Kidney (tissue), 14 donors: ENCODE data around the gene ADGRF3. TPM values are rescaled to one million over a fixed set of nuclear protein-coding genes. Genes with fewer than 3 reads are reported as not detected.
"Not testable (repeated sequence)": the region's sequence is repeated elsewhere in the genome, so short reads cannot be mapped to it uniquely, and the experiment has no call there.

Experiments
- DNase-seq, 5 donors: peaks; one replicate each; pipeline ENCODE4 v3.0.0-alpha.2; 2013 to 2020
- FAIRE-seq: peaks from 2 replicates; lab custom pipeline; 2012; peaks lifted over from hg19 to GRCh38; lab: Jason Lieb, UNC
- H3K27ac ChIP-seq, 2 donors: one replicate each; pipeline ENCODE4 v1.7.0; 2013; ENCODE audit warnings: low read depth in 2 of 2, low read length in 2 of 2, inconsistent platforms in 1 of 2
- H3K27me3 ChIP-seq: one replicate; pipeline ENCODE4 v1.7.1; 2013; ENCODE audit warnings: low read length, inconsistent platforms; ENCODE audit not compliant: control insufficient read depth, insufficient read depth
- H3K36me3 ChIP-seq, 3 donors: one replicate each; pipeline versions ENCODE4 v1.7.0 to v1.7.1; 2013; ENCODE audit warnings: low read length in 3 of 3, control low read depth in 1 of 3, inconsistent platforms in 1 of 3; ENCODE audit not compliant: insufficient read depth in 3 of 3, control insufficient read depth in 2 of 3
- H3K4me1 ChIP-seq, 3 donors: one replicate each; pipeline versions ENCODE4 v1.7.0 to v1.7.1; 2013; ENCODE audit warnings: low read length in 3 of 3, inconsistent platforms in 1 of 3, low read depth in 1 of 3; ENCODE audit not compliant: control insufficient read depth in 2 of 3, insufficient read depth in 2 of 3
- H3K4me3 ChIP-seq, 3 donors: one replicate each; pipeline versions ENCODE4 v1.7.0 to v1.8.1; 2013; ENCODE audit warnings: low read length in 3 of 3, control low read depth in 1 of 3, inconsistent platforms in 1 of 3
- H3K9ac ChIP-seq, 3 donors: one replicate each; pipeline versions ENCODE4 v1.7.0 to v1.7.1; 2013; ENCODE audit warnings: low read length in 3 of 3, control low read depth in 1 of 3, inconsistent platforms in 1 of 3
- H3K9me3 ChIP-seq, 3 donors: one replicate each; pipeline versions ENCODE4 v1.7.0 to v1.7.1; 2013; ENCODE audit warnings: low read length in 3 of 3, control low read depth in 1 of 3, inconsistent platforms in 1 of 3; ENCODE audit not compliant: control insufficient read depth in 2 of 3, insufficient read depth in 1 of 3
- CTCF ChIP-seq: IDR thresholded peaks from 3 replicates; pipeline ENCODE4 v1.5.1; 2012; ENCODE audit warnings: mild to moderate bottlenecking, moderate library complexity, borderline replicate concordance; ENCODE audit not compliant: insufficient read depth; ENCODE audit errors: extremely low read depth
- intact Hi-C: fragments of 100-400 bp; cut with DNase I; formaldehyde crosslinking; loops from one replicate; pipeline ENCODE4 v1.11.1; 2022
- polyA plus RNA-seq: library from polyadenylated mRNA; stranded (reverse); fragments of 350-450 nt; fragmentation: Illumina TruSeq; extraction: RNeasy Lipid Tissue Mini Kit (QIAGEN cat#74804); gene quantifications from one replicate; pipeline ENCODE4 v1.2.3, GENCODE V29; 2014; ENCODE audit warnings: low read depth, low replicate concordance; ENCODE audit not compliant: insufficient read depth
- total RNA-seq: library from RNA; stranded (reverse); fragmentation: NEBNext Ultra II Directional; extraction: Animal tissue kit (Norgen Biotek cat#: 25700); gene quantifications from one replicate; pipeline ENCODE4 v1.2.1, GENCODE V29; 2021
- donor health status: control.
- donor health status: control.
- donor health status: control.
- donor health status: control.
- donor health status: control.
- donor health status: DM: yes; HTN: yes; CAD: no.
- donor health status: Normal renal cell carcinoma (clear cell type).

The ADGRF3 gene
- total and polyA plus RNA-seq, 2 donors from 2014 or later: 0.94 to 1.8 TPM

DNA sequence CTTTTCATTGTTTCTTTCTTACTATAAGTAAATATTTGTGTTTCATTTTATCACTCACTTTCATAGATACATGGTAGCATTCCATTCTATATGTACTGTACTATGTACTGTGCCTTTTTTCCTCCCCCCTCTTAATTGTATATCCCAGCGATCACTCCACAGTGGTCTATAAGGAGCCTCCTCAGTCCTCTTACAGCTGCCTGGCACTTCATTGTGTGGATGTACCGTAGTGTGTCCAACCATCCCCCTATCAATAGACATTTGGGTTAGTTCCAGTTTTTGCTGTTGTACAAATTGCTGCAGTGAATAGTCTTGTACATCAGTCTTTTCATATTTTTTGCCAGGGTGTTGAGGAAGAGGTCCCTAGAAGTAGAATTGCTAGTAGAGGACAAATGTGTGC is 33.7 kb upstream of the ADGRF3 start:
- H3K4me1 ChIP-seq: no peaks in the 10 kb centered on the region
- H3K36me3 ChIP-seq: peaks cover 0 to 5% (median 2%) of the 10 kb centered on the region in 3 donors
- H3K9me3 ChIP-seq: no peaks in the 10 kb centered on the region
- DNase-seq (no peak), FAIRE-seq (no peak)
- no peak overlapping the region for H3K27ac ChIP-seq
- no peak overlapping the region for H3K9ac ChIP-seq
- intact Hi-C loops: no loop called here
- TF ChIP-seq CTCF: no peak
- H3K4me3 ChIP-seq: no peak overlapping the region
- no peaks in the 10 kb centered on the region for H3K27me3 ChIP-seq

DNA sequence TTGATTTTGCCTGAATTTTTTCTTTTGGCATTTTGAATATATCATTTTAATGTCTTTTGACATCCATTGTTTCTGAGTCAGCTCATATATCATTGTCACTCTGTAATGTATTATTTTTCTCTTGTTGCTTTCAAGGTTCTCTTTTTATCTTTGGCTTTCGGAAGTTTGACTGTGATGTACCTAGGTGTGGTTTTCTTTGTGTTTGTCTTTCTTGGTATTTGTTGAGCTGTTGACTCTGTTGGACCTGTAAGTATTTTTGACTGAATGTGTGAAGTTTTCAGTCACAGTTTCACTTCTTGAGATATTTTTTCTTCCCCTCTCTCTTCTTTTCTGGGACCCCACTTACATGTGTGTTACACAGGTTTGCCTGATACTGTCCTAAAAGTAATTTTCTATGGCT is 30.2 kb upstream of the ADGRF3 start:
- no peak for DNase-seq
- intact Hi-C loops: no loop called here
- no peak for TF ChIP-seq CTCF
- no peak overlapping the region for H3K27ac ChIP-seq
- H3K4me1 ChIP-seq: no peaks in the 10 kb centered on the region
- peaks cover 0 to 10% (median 2%) of the 10 kb centered on the region in 3 donors for H3K36me3 ChIP-seq
- H3K9ac ChIP-seq: no peak overlapping the region
- no peak overlapping the region for H3K4me3 ChIP-seq
- H3K27me3 ChIP-seq: no peaks in the 10 kb centered on the region
- FAIRE-seq: no peak
- no peaks in the 10 kb centered on the region for H3K9me3 ChIP-seq

- H3K4me1 ChIP-seq, H3K9me3 ChIP-seq, DNase-seq, H3K9ac ChIP-seq, H3K27ac ChIP-seq, H3K4me3 ChIP-seq, FAIRE-seq, intact Hi-C loops, H3K27me3 ChIP-seq: not testable (repeated sequence)
- peaks cover 4 to 10% (median 6%) of the 10 kb centered on the region in 3 donors for H3K36me3 ChIP-seq
These were observed 24.3 kb upstream of the ADGRF3 start for GRCh38 chr2:26370909-26371308.

DNA sequence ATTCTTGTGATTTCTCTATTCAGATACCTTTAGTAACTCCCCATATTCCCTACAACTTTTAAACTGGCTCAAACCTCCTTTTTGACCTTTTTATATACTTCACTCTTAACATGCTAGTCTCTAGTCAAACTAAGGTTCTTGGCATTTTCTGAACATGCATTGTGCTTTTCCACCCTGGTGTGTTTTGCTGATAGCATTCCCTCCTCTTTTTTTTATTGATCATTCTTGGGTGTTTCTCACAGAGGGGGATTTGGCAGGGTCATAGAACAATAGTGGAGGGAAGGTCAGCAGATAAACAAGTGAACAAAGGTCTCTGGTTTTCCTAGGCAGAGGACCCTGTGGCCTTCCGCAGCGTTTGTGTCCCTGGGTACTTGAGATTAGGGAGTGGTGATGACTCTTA is 23.1 kb upstream of the ADGRF3 start:
- intact Hi-C loops, H3K4me1 ChIP-seq, FAIRE-seq: not testable (repeated sequence)

GRCh38 chr2:26366957-26367356 is 20.4 kb upstream of the ADGRF3 start:
- TF ChIP-seq CTCF: no peak
- DNase-seq (no peak), FAIRE-seq (no peak)
- no peaks in the 10 kb centered on the region for H3K4me1 ChIP-seq
- intact Hi-C loops: no loop called here
- no peaks in the 10 kb centered on the region for H3K27me3 ChIP-seq
- H3K36me3 ChIP-seq: peaks cover 0 to 4% (median 4%) of the 10 kb centered on the region in 3 donors
- no peak overlapping the region for H3K27ac ChIP-seq
- no peak overlapping the region for H3K9ac ChIP-seq
- H3K9me3 ChIP-seq: no peaks in the 10 kb centered on the region
- no peak overlapping the region for H3K4me3 ChIP-seq

More for the DNA sequence above, 23.1 kb upstream of the ADGRF3 start:
- not testable (repeated sequence) for H3K27ac ChIP-seq, H3K9ac ChIP-seq, H3K27me3 ChIP-seq, H3K9me3 ChIP-seq, H3K4me3 ChIP-seq, DNase-seq, H3K36me3 ChIP-seq
